Measurements from ENCODE around the gene CCDC102A. TPM values are rescaled to one million over a fixed set of nuclear protein-coding genes. Genes with fewer than 3 reads are reported as not detected.

The CCDC102A gene
- total and polyA plus RNA-seq, 2 donors (not counting 3 experiments of a cell fraction or from before 2014, with no cell fraction given), result 7.8 to 12.2 TPM

DNA sequence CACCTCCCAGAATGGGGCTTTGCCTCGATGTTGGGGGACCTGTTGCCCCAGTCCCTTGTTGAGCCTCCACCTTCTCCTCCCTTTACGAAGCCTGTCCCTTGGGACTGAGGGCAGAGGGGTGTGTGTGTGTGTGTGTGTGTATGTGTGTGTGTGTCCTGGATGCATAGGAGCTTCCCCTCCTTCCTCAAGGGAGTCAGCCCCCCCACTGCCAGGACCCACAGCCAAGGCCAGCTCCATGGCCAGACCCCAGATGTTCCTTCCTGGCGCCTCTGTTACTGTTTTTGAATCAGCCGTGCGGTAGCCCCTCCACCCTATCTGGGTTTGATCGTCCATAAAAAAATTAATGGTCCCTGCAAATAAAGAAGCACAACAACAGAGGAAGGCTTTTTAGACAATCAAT is 32.4 kb downstream of the CCDC102A start:
- BruUV-seq (replicated peaks), result no TSS peak
- no peaks in the 10 kb centered on the region for H3K9me1 ChIP-seq (replicated peaks; ENCODE audit: control insufficient read depth, extremely low read depth, insufficient read depth, low read length)
- H3K9me3 ChIP-seq (replicated peaks; ENCODE audit: control insufficient read depth, insufficient read depth, low read length), result no peaks in the 10 kb centered on the region
- H3K9ac ChIP-seq (replicated peaks; ENCODE audit: extremely low read depth, insufficient read depth, low read length), result no peak overlapping the region
- H4K20me1 ChIP-seq (replicated peaks; ENCODE audit: control insufficient read depth, extremely low read depth, insufficient read depth, low read length), result no peaks in the 10 kb centered on the region
- intact Hi-C loops (cut with micrococcal nuclease) (no loop called here), dilution Hi-C loops (cut with MboI; ENCODE audit: extremely low pct_ligation_motif_present, low sequenced_read_pairs) (no loop called here)
- CTCF ChIA-PET, result interaction anchor here (0.6 to 2.3 kb wide), 2 partner anchors 14 to 16 kb away, joined by 3 to 7 read pairs; no protein-coding TSS in a partner anchor
- H3K27ac ChIP-seq (ENCODE audit: insufficient read depth, low read depth, low read length), result no peak overlapping the region
- no peak overlapping the region for H3K4me3 ChIP-seq (replicated peaks in 1 of 3; ENCODE audit: insufficient read depth in 1 of 3, low read depth in 1 of 3, low read length in 3 of 3)
- POLR2A ChIA-PET, result no interaction called here
- DNase-seq (ENCODE audit: low read depth, low spot score), result no peak
- H3K36me3 ChIP-seq (ENCODE audit: control insufficient read depth in 2 of 2, extremely low read depth in 1 of 2, insufficient read depth in 2 of 2, low read length in 2 of 2), result no peaks in the 10 kb centered on the region
- no peak overlapping the region for H2AFZ ChIP-seq (ENCODE audit: low read depth, low read length)
- no peaks in the 10 kb centered on the region for H3K4me1 ChIP-seq (ENCODE audit: control insufficient read depth, extremely low read depth, insufficient read depth, low read length)
- H3K4me2 ChIP-seq (ENCODE audit: insufficient read depth, low read length), result no peak overlapping the region
- FAIRE-seq, result no peak
- TF ChIP-seq CTCF (IDR thresholded peaks at IDR 0.05; ENCODE audit: extremely low read depth in 1 of 2, insufficient read depth in 1 of 2, low read depth in 1 of 2, low read length in 2 of 2) (no peak), POLR2AphosphoS5 (IDR thresholded peaks at IDR 0.05; ENCODE audit: insufficient read depth, low read depth, low read length) (no peak), MYC (IDR thresholded peaks at IDR 0.05; ENCODE audit: low read depth, low read length) (no peak)
- H3K79me2 ChIP-seq (ENCODE audit: control insufficient read depth, insufficient read depth, low read length), result no peaks in the 10 kb centered on the region
- peaks cover 0 to 8% of the 10 kb centered on the region in 2 experiments for H3K27me3 ChIP-seq (ENCODE audit: control insufficient read depth in 2 of 2, insufficient read depth in 2 of 2, low read length in 2 of 2)

GRCh38 chr16:57503366-57503765 is 33.0 kb downstream of the CCDC102A start:
- Histone ChIP-seq H3K79me2 (ENCODE audit: control insufficient read depth, insufficient read depth, low read length) (no peaks in the 10 kb centered on the region), H3K9me1 (replicated peaks; ENCODE audit: control insufficient read depth, extremely low read depth, insufficient read depth, low read length) (no peaks in the 10 kb centered on the region), H4K20me1 (replicated peaks; ENCODE audit: control insufficient read depth, extremely low read depth, insufficient read depth, low read length) (no peaks in the 10 kb centered on the region), H3K9me3 (replicated peaks; ENCODE audit: control insufficient read depth, insufficient read depth, low read length) (no peaks in the 10 kb centered on the region), H3K4me2 (ENCODE audit: insufficient read depth, low read length) (no peak overlapping the region), H3K36me3 (ENCODE audit: control insufficient read depth in 2 of 2, extremely low read depth in 1 of 2, insufficient read depth in 2 of 2, low read length in 2 of 2) (no peaks in the 10 kb centered on the region), H3K4me3 (replicated peaks in 1 of 3; ENCODE audit: insufficient read depth in 1 of 3, low read depth in 1 of 3, low read length in 3 of 3) (no peak overlapping the region), H3K9ac (replicated peaks; ENCODE audit: extremely low read depth, insufficient read depth, low read length) (no peak overlapping the region), H3K27ac (ENCODE audit: insufficient read depth, low read depth, low read length) (no peak overlapping the region), H3K27me3 (ENCODE audit: control insufficient read depth in 2 of 2, insufficient read depth in 2 of 2, low read length in 2 of 2) (peaks cover 0 to 8% of the 10 kb centered on the region in 2 experiments), H3K4me1 (ENCODE audit: control insufficient read depth, extremely low read depth, insufficient read depth, low read length) (no peaks in the 10 kb centered on the region), H2AFZ (ENCODE audit: low read depth, low read length) (no peak overlapping the region)
- DNase-seq (ENCODE audit: low read depth, low spot score) (no peak), FAIRE-seq (no peak)
- ChIA-PET POLR2A (no interaction called here), CTCF (interaction anchor here (1.9 kb wide), 1 partner anchor 16 kb away, joined by 5 read pairs; no protein-coding TSS in a partner anchor)
- BruUV-seq (replicated peaks), result no TSS peak
- TF ChIP-seq MYC (IDR thresholded peaks at IDR 0.05; ENCODE audit: low read depth, low read length) (no peak), POLR2A (IDR thresholded peaks at IDR 0.05; ENCODE audit: low read depth, low read length) (no peak), MAX (IDR thresholded peaks at IDR 0.05; ENCODE audit: insufficient read depth, insufficient read length) (no peak), CTCF (IDR thresholded peaks at IDR 0.05; ENCODE audit: extremely low read depth in 1 of 2, insufficient read depth in 1 of 2, low read depth in 1 of 2, low read length in 2 of 2) (no peak), GATA2 (IDR thresholded peaks at IDR 0.05; ENCODE audit: insufficient read depth, insufficient read length, low read depth, low read length) (no peak), EZH2 (IDR thresholded peaks at IDR 0.05; ENCODE audit: borderline replicate concordance, low read depth, low read length, severe bottlenecking) (no peak), POLR2AphosphoS5 (IDR thresholded peaks at IDR 0.05; ENCODE audit: insufficient read depth, low read depth, low read length) (no peak), JUN (IDR thresholded peaks at IDR 0.05; ENCODE audit: borderline replicate concordance, insufficient read depth, insufficient read length, low read depth) (no peak), FOS (IDR thresholded peaks at IDR 0.05; ENCODE audit: borderline replicate concordance, insufficient read depth, low read length) (no peak)
- intact Hi-C loops (cut with micrococcal nuclease) (no loop called here), dilution Hi-C loops (cut with MboI; ENCODE audit: extremely low pct_ligation_motif_present, low sequenced_read_pairs) (no loop called here)

Data from endothelial cell of umbilical vein (primary cell).